GM18951 (cell line): ENCODE data around the gene OPA1.
"Not testable (repeated sequence)": the region's sequence is repeated elsewhere in the genome, so short reads cannot be mapped to it uniquely, and the experiment has no call there.

Source experiments
- POLR2A ChIP-seq: IDR thresholded peaks from 4 replicates; pipeline ENCODE4 v1.6.1; 2011; ENCODE audit warnings: mild to moderate bottlenecking; ENCODE audit not compliant: insufficient read length, insufficient read depth; ENCODE audit errors: extremely low read depth
- in situ Hi-C: fragments of 300-500 bp; cut with MboI; formaldehyde crosslinking; loops from one replicate; pipeline ENCODE4 v1.12.0; 2022; ENCODE audit warnings: low sequenced_read_pairs, mixed read lengths, inconsistent platforms; ENCODE audit not compliant: unreplicated experiment

Gene OPA1

GRCh38 chr3:193599393-193599792 lies 6.4 kb downstream of the OPA1 start:
- in situ Hi-C loops = no loop called here
- no peak for TF ChIP-seq POLR2A

- in situ Hi-C loops = no loop called here
- no peak for TF ChIP-seq POLR2A
Measured at GRCh38 chr3:193605876-193606275, 12.9 kb downstream of the OPA1 start.

- in situ Hi-C loops = not testable (repeated sequence)
Measured at GRCh38 chr3:193606892-193607291, 13.9 kb downstream of the OPA1 start.

GRCh38 chr3:193610516-193610915 lies 17.5 kb downstream of the OPA1 start:
- in situ Hi-C loops = not testable (repeated sequence)

GRCh38 chr3:193614430-193614829 lies 21.4 kb downstream of the OPA1 start:
- in situ Hi-C loops = no loop called here
- TF ChIP-seq POLR2A = no peak

- in situ Hi-C loops = no loop called here
- no peak for TF ChIP-seq POLR2A
Measured at GRCh38 chr3:193617628-193618027, 24.6 kb downstream of the OPA1 start.

- in situ Hi-C loops = no loop called here
- no peak for TF ChIP-seq POLR2A
Measured at GRCh38 chr3:193620057-193620456, 27.0 kb downstream of the OPA1 start.

GRCh38 chr3:193620650-193621049 lies 27.6 kb downstream of the OPA1 start:
- TF ChIP-seq POLR2A = no peak
- in situ Hi-C loops = no loop called here

- in situ Hi-C loops = no loop called here
- TF ChIP-seq POLR2A = no peak
Measured at GRCh38 chr3:193621127-193621526, 28.1 kb downstream of the OPA1 start.

GRCh38 chr3:193630005-193630404 lies 37.0 kb downstream of the OPA1 start:
- in situ Hi-C loops = no loop called here
- TF ChIP-seq POLR2A = no peak

- no peak for TF ChIP-seq POLR2A
- in situ Hi-C loops = no loop called here
Measured at GRCh38 chr3:193637831-193638230, 44.8 kb downstream of the OPA1 start.

- in situ Hi-C loops = no loop called here
- no peak for TF ChIP-seq POLR2A
Measured at GRCh38 chr3:193638833-193639232, 45.8 kb downstream of the OPA1 start.

GRCh38 chr3:193640165-193640715 lies 47.2 kb downstream of the OPA1 start:
- TF ChIP-seq POLR2A = no peak
- in situ Hi-C loops = no loop called here

- in situ Hi-C loops = no loop called here
- no peak for TF ChIP-seq POLR2A
Measured at GRCh38 chr3:193640728-193641439, 47.9 kb downstream of the OPA1 start.

- TF ChIP-seq POLR2A = no peak
- in situ Hi-C loops = no loop called here
Measured at GRCh38 chr3:193641440-193641775, 48.4 kb downstream of the OPA1 start.
